ENCODE data around the gene OLAH.

The OLAH gene

GRCh38 chr10:15072358-15072757, 28.6 kb downstream of the OLAH start:
- no peak for TF ChIP-seq ZFX (IDR thresholded peaks at IDR 0.05)
- TF ChIP-seq CTCF (conservative IDR thresholded peaks at IDR 0.05) = no peak
- H3K27ac ChIP-seq = no peak overlapping the region

- TF ChIP-seq ZFX (IDR thresholded peaks at IDR 0.05) = no peak
- no peak for TF ChIP-seq CTCF (conservative IDR thresholded peaks at IDR 0.05)
- H3K27ac ChIP-seq = no peak overlapping the region
Measured at GRCh38 chr10:15075421-15075820, 31.7 kb downstream of the OLAH start.

GRCh38 chr10:15083674-15084501, 40.1 kb downstream of the OLAH start:
- H3K27ac ChIP-seq = peak overlapping the region; percentile 68
- TF ChIP-seq CTCF (conservative IDR thresholded peaks at IDR 0.05) (no peak; the same call in 1 of the 2 replicates), ZFX (IDR thresholded peaks at IDR 0.05) (no peak)

- TF ChIP-seq ZFX (IDR thresholded peaks at IDR 0.05) = no peak
- peak; percentile 24 for TF ChIP-seq CTCF (conservative IDR thresholded peaks at IDR 0.05)
- peak overlapping the region; percentile 68 for H3K27ac ChIP-seq
Measured at GRCh38 chr10:15084502-15084922, 40.8 kb downstream of the OLAH start.

- peak within 1 kb of the TSS; percentile 67 for H3K27ac ChIP-seq
- no peak for TF ChIP-seq ZFX (IDR thresholded peaks at IDR 0.05)
- no peak; the same call in 1 of the 2 replicates for TF ChIP-seq CTCF (conservative IDR thresholded peaks at IDR 0.05)
Measured at GRCh38 chr10:15088428-15089261, 44.9 kb downstream of the OLAH start, which contains the start of gene ACBD7. ACBD7 (minus strand) TSS chr10:15088776; CDS start chr10:15088728, 48 bp downstream.

- TF ChIP-seq ZFX (IDR thresholded peaks at IDR 0.05) (no peak), CTCF (conservative IDR thresholded peaks at IDR 0.05) (no peak)
- no peak overlapping the region for H3K27ac ChIP-seq
Measured at GRCh38 chr10:15091418-15091817, 47.7 kb downstream of the OLAH start.

Measured in C4-2B (cell line).